K562 (cell line): ENCODE measurements around the gene MDK.

Source experiments
- CTCF ChIP-seq, 3 experiments: IDR thresholded peaks in 2 of 3; conservative IDR thresholded peaks in 1 of 3; 2 replicates each; pipeline ENCODE4 v1.5.1; 2011 to 2012; ENCODE audit warnings: low read length in 3 of 3, mild to moderate bottlenecking in 3 of 3, control low read depth in 2 of 3, improper control_type of control experiment in 1 of 3, inconsistent platforms in 1 of 3, low read depth in 1 of 3, mixed read lengths in 1 of 3, moderate library complexity in 1 of 3; ENCODE audit not compliant: insufficient read depth in 2 of 3
- DNMT1 ChIP-seq: fragments of 450-650 bp; IDR thresholded peaks from 2 replicates; pipeline ENCODE4 v1.6.1; 2016; ENCODE audit warnings: antibody characterized with exemption, mild to moderate bottlenecking
- HNRNPLL ChIP-seq: fragments of 200-400 bp; formaldehyde crosslinking; IDR thresholded peaks from 2 replicates; pipeline ENCODE4 v1.6.1; 2017; ENCODE audit warnings: low read length, low read depth, mild to moderate bottlenecking; ENCODE audit not compliant: poor library complexity, severe bottlenecking
- NR2C1 ChIP-seq, 2 experiments: fragments of 450-650 bp; IDR thresholded peaks; 2 replicates each; pipeline ENCODE4 v1.6.1; 2017; ENCODE audit warnings: mild to moderate bottlenecking in 2 of 2, antibody characterized with exemption in 1 of 2, inconsistent platforms in 1 of 2, missing compliant biosample characterization in 1 of 2, missing genetic modification characterization in 1 of 2
- POLR2A ChIP-seq: fragments of 450-650 bp; conservative IDR thresholded peaks from 2 replicates; pipeline ENCODE4 v1.6.1; 2016
- RFX5 ChIP-seq: IDR thresholded peaks from 2 replicates; pipeline ENCODE4 v1.6.1; 2011; ENCODE audit warnings: low read depth, mild to moderate bottlenecking, improper control_type of control experiment, low read length

GRCh38 chr11:46422588-46422987 lies 41.1 kb downstream of the MDK start:
- no peak for TF ChIP-seq NR2C1 (IDR thresholded peaks at IDR 0.05)
- TF ChIP-seq NR2C1 (tag; IDR thresholded peaks at IDR 0.05), result no peak
- TF ChIP-seq DNMT1, result no peak
- TF ChIP-seq POLR2A, result no peak
- TF ChIP-seq CTCF (IDR thresholded peaks at IDR 0.05 in 2 of 3, conservative IDR thresholded peaks at IDR 0.05 in 1 of 3; ENCODE audit: insufficient read depth in 2 of 3, low read depth in 1 of 3, low read length in 3 of 3), result no peak
- no peak for TF ChIP-seq RFX5
- no peak for TF ChIP-seq HNRNPLL
